ENCODE results near the gene MTF2. TPM values are rescaled to one million over a fixed set of nuclear protein-coding genes. Genes with fewer than 3 reads are reported as not detected.

MTF2 gene
- total and polyA plus RNA-seq, 9 of the 15 experiments (the other 6 are each of a cell fraction or from before 2014, with no cell fraction given): 29.3 to 124 (median 57.7) TPM

DNA sequence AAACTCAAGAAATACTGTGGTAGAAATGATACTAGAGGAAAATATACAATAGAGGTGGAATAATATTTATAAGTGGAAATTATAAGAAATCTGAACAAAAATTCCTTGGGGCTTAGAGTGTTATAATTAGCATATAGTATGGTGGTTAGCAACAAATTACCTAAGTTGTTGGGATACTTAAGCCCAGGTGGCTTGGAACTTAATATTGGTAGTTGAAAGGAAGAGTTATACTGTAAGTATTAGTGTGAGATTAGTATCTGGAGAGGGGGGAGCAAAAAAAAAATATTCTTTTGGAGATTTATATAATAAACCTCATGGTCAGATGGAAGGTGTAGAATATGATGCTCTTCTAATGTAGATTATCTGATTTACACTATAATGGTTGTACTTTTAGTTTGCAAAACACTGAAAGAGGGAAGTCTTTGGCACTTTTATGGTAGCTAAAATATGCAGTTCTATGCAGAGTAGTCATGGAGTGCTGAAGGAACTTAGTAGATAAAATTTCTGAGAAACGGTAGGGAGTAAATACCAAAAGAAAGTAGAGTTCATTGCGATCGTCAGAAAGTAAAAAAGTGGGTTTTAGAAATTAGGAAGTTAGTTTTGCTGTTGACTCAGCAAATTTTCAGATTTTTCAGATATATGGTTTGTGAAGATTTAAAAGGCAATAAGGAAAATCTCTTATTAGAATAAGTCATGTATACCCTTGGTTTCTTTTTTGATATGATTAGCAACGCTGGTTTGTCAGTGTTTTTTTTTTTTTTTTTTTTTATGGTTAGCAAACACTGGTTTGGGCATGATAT, 45.7 kb downstream of the MTF2 start (continued):
- TF ChIP-seq, protein P1, sequence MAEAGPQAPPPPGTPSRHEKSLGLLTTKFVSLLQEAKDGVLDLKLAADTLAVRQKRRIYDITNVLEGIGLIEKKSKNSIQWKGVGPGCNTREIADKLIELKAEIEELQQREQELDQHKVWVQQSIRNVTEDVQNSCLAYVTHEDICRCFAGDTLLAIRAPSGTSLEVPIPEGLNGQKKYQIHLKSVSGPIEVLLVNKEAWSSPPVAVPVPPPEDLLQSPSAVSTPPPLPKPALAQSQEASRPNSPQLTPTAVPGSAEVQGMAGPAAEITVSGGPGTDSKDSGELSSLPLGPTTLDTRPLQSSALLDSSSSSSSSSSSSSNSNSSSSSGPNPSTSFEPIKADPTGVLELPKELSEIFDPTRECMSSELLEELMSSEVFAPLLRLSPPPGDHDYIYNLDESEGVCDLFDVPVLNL (CRISPR knock-in tag; IDR thresholded peaks at IDR 0.05; ENCODE audit: low read depth): no peak

DNA sequence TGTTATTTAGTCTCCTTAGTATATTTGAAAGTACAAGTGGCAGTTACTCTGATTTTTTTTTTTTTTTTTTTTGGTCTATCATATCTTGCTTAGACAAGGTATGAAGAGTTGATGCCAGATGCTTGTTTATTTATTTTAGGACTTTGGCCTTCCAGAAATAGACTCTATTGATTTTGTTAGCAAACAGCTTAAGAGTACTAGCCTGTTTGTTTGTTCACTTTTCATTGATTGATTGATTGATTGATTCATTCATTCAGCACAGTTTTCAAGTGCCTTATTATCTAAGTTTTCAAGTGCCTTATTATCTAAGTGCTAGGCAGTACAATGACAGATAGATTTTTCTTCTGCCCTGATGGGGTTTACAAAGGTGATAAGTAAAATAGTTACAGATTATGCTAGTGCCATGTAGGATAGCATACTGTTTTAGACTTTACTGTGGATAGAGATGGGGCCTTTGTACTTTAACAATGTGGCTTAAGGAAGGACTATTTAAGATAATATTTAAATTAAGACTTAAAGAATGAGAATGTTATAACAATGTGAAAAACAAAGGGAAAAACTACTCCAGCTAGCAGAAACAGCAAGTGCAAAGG, 50.5 kb downstream of the MTF2 start:
- FAIRE-seq (no peak), ATAC-seq (no peak), DNase-seq (ENCODE audit: extremely low read depth in 1 of 4, low spot score in 3 of 4) (no peak)
- Histone ChIP-seq H3K4me1 (replicated peaks in 1 of 2; ENCODE audit: control insufficient read depth in 2 of 2, insufficient read depth in 2 of 2, low read length in 2 of 2) (no peaks in the 10 kb centered on the region), H3K9me1 (ENCODE audit: control insufficient read depth, insufficient read depth, low read length) (no peaks in the 10 kb centered on the region), H3K27me3 (ENCODE audit: control insufficient read depth in 2 of 2, insufficient read depth in 2 of 2, low read length in 2 of 2) (no peaks in the 10 kb centered on the region), H3K9me3 (replicated peaks; ENCODE audit: control insufficient read depth, insufficient read depth, low read depth, low read length) (no peaks in the 10 kb centered on the region), H3K36me3 (ENCODE audit: control insufficient read depth, insufficient read depth, low read length) (peaks cover 86% of the 10 kb centered on the region; the same call in 2 of the 3 replicates), H3K9ac (ENCODE audit: insufficient read depth in 1 of 2, low read depth in 2 of 2, low read length in 2 of 2) (no peak overlapping the region), H4K20me1 (replicated peaks; ENCODE audit: control insufficient read depth, insufficient read depth, low read length) (no peaks in the 10 kb centered on the region), H3K4me3 (no peak overlapping the region), H3K4me2 (ENCODE audit: insufficient read depth, low read length) (no peak overlapping the region), H2AFZ (ENCODE audit: low read depth, low read length) (no peak overlapping the region), H3K79me2 (ENCODE audit: control insufficient read depth, insufficient read depth, low read length) (peaks cover 4% of the 10 kb centered on the region; the same call in 1 of the 3 replicates), H3K27ac (ENCODE audit: extremely low read depth, low read depth, low read length) (no peak overlapping the region)
- CTCF ChIA-PET (ENCODE audit: low intra/inter-chr PET ratio): no interaction called here
- intact Hi-C loops (cut with micrococcal nuclease) (no loop called here), in situ Hi-C loops (cut with MboI) (no loop called here)
- TF ChIP-seq FOXJ3 (CRISPR knock-in tag; IDR thresholded peaks at IDR 0.05): no peak
- POLR2A ChIA-PET: no interaction called here
- no TSS peak for BruUV-seq (replicated peaks)

Measured in K562 (cell line).